Measurements from ENCODE around the gene WDTC1. TPM values are rescaled to one million over a fixed set of nuclear protein-coding genes. Genes with fewer than 3 reads are reported as not detected.
A peak's percentile ranks its signal among the peaks of the same experiment; 100 is the strongest.

Gene WDTC1
- total and polyA plus RNA-seq, 2 of the 13 experiments (the other 11 are each of a cell fraction or from before 2014, with no cell fraction given): 5.5 TPM

- TF ChIP-seq LCORL (IDR thresholded peaks at IDR 0.05) (no peak), LCORL (CRISPR knock-in tag; IDR thresholded peaks at IDR 0.05) (no peak), ZC3H4 (CRISPR knock-in tag; IDR thresholded peaks at IDR 0.05; ENCODE audit: borderline replicate concordance) (no peak), RXRA (CRISPR knock-in tag; IDR thresholded peaks at IDR 0.05) (no peak), REL (CRISPR knock-in tag; conservative IDR thresholded peaks at IDR 0.05) (no peak), CBX5 (CRISPR knock-in tag; IDR thresholded peaks at IDR 0.05; ENCODE audit: borderline replicate concordance) (no peak), SP140L (CRISPR knock-in tag; IDR thresholded peaks at IDR 0.05; ENCODE audit: borderline replicate concordance) (no peak), ZSCAN9 (CRISPR knock-in tag; IDR thresholded peaks at IDR 0.05; ENCODE audit: borderline replicate concordance) (no peak), ZNF781 (CRISPR knock-in tag; IDR thresholded peaks at IDR 0.05; ENCODE audit: borderline replicate concordance, not compliant biosample characterization) (no peak), ZFP36L1 (CRISPR knock-in tag; IDR thresholded peaks at IDR 0.05) (no peak), SMAD1 (CRISPR knock-in tag; IDR thresholded peaks at IDR 0.05; ENCODE audit: borderline replicate concordance, low read depth) (no peak), ZFP36 (IDR thresholded peaks at IDR 0.05; ENCODE audit: borderline replicate concordance, low read depth, low read length, partially characterized antibody) (no peak), ZNF576 (CRISPR knock-in tag; IDR thresholded peaks at IDR 0.05) (no peak), IKZF5 (CRISPR knock-in tag; IDR thresholded peaks at IDR 0.05) (no peak), HMGXB3 (CRISPR knock-in tag; IDR thresholded peaks at IDR 0.05; ENCODE audit: borderline replicate concordance) (peak; percentile 74; the same call in 1 of the 2 replicates), JUNB (CRISPR knock-in tag; IDR thresholded peaks at IDR 0.05; ENCODE audit: borderline replicate concordance) (0 out of 2 replicates have a peak, but pooled peaks have one; percentile 25), ZNF790 (CRISPR knock-in tag; IDR thresholded peaks at IDR 0.05; ENCODE audit: borderline replicate concordance) (no peak)
- TF ChIP-seq, protein P1, sequence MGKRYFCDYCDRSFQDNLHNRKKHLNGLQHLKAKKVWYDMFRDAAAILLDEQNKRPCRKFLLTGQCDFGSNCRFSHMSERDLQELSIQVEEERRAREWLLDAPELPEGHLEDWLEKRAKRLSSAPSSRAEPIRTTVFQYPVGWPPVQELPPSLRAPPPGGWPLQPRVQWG (CRISPR knock-in tag; IDR thresholded peaks at IDR 0.05; ENCODE audit: borderline replicate concordance, low read depth): no peak
- TF ChIP-seq, protein P2, sequence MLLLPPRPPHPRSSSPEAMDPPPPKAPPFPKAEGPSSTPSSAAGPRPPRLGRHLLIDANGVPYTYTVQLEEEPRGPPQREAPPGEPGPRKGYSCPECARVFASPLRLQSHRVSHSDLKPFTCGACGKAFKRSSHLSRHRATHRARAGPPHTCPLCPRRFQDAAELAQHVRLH (CRISPR knock-in tag; IDR thresholded peaks at IDR 0.05; ENCODE audit: borderline replicate concordance, low read depth): no peak
These were observed 108.6 kb downstream of the WDTC1 start (continued) for GRCh38 chr1:27342778-27343638.
